ENCODE data around the gene BNIP5.

BNIP5 gene

GRCh38 chr6:36312854-36313648 is 23.6 kb downstream of the BNIP5 start:
- Histone ChIP-seq H3K4me2 (ENCODE audit: low read length) (no peak overlapping the region), H3K4me1 (no peaks in the 10 kb centered on the region), H3K9me3 (ENCODE audit: control insufficient read depth, low read length) (no peaks in the 10 kb centered on the region), H3K27me3 (ENCODE audit: control insufficient read depth, insufficient read depth, low read length) (no peaks in the 10 kb centered on the region), H2AFZ (no peak overlapping the region), H3K36me3 (ENCODE audit: control insufficient read depth, insufficient read depth, low read length) (no peaks in the 10 kb centered on the region), H3K4me3 (ENCODE audit: low read depth, low read length) (no peak overlapping the region), H3K27ac (no peak overlapping the region), H3K79me2 (no peaks in the 10 kb centered on the region), H3K9ac (no peak overlapping the region)
- TF ChIP-seq, protein P1, sequence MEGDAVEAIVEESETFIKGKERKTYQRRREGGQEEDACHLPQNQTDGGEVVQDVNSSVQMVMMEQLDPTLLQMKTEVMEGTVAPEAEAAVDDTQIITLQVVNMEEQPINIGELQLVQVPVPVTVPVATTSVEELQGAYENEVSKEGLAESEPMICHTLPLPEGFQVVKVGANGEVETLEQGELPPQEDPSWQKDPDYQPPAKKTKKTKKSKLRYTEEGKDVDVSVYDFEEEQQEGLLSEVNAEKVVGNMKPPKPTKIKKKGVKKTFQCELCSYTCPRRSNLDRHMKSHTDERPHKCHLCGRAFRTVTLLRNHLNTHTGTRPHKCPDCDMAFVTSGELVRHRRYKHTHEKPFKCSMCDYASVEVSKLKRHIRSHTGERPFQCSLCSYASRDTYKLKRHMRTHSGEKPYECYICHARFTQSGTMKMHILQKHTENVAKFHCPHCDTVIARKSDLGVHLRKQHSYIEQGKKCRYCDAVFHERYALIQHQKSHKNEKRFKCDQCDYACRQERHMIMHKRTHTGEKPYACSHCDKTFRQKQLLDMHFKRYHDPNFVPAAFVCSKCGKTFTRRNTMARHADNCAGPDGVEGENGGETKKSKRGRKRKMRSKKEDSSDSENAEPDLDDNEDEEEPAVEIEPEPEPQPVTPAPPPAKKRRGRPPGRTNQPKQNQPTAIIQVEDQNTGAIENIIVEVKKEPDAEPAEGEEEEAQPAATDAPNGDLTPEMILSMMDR (IDR thresholded peaks at IDR 0.05): no peak

- Histone ChIP-seq H3K36me3 (ENCODE audit: control insufficient read depth, insufficient read depth, low read length) (no peaks in the 10 kb centered on the region), H3K9ac (no peak overlapping the region), H3K27me3 (ENCODE audit: control insufficient read depth, insufficient read depth, low read length) (no peaks in the 10 kb centered on the region), H3K79me2 (no peaks in the 10 kb centered on the region), H3K4me3 (ENCODE audit: low read depth, low read length) (no peak overlapping the region), H3K4me2 (ENCODE audit: low read length) (no peak overlapping the region), H2AFZ (no peak overlapping the region), H3K27ac (no peak overlapping the region), H3K4me1 (no peaks in the 10 kb centered on the region), H3K9me3 (ENCODE audit: control insufficient read depth, low read length) (no peaks in the 10 kb centered on the region)
- TF ChIP-seq, protein P1 (IDR thresholded peaks at IDR 0.05): no peak
Observed at GRCh38 chr6:36309900-36310299, 26.8 kb downstream of the BNIP5 start.

GRCh38 chr6:36309203-36309602 is 27.5 kb downstream of the BNIP5 start:
- Histone ChIP-seq H3K9me3 (ENCODE audit: control insufficient read depth, low read length) (no peaks in the 10 kb centered on the region), H3K4me1 (no peaks in the 10 kb centered on the region), H3K4me2 (ENCODE audit: low read length) (no peak overlapping the region), H3K27ac (no peak overlapping the region), H3K36me3 (ENCODE audit: control insufficient read depth, insufficient read depth, low read length) (no peaks in the 10 kb centered on the region), H3K4me3 (ENCODE audit: low read depth, low read length) (no peak overlapping the region), H2AFZ (no peak overlapping the region), H3K9ac (no peak overlapping the region), H3K27me3 (ENCODE audit: control insufficient read depth, insufficient read depth, low read length) (no peaks in the 10 kb centered on the region), H3K79me2 (no peaks in the 10 kb centered on the region)
- TF ChIP-seq, protein P1 (IDR thresholded peaks at IDR 0.05): no peak

GRCh38 chr6:36308514-36308913 is 28.2 kb downstream of the BNIP5 start:
- H3K27ac ChIP-seq: no peak overlapping the region
- H3K36me3 ChIP-seq (ENCODE audit: control insufficient read depth, insufficient read depth, low read length): no peaks in the 10 kb centered on the region
- no peaks in the 10 kb centered on the region for H3K79me2 ChIP-seq
- no peak overlapping the region for H3K4me3 ChIP-seq (ENCODE audit: low read depth, low read length)
- no peaks in the 10 kb centered on the region for H3K27me3 ChIP-seq (ENCODE audit: control insufficient read depth, insufficient read depth, low read length)
- no peak overlapping the region for H3K9ac ChIP-seq
- no peaks in the 10 kb centered on the region for H3K4me1 ChIP-seq
- TF ChIP-seq, protein P1 (IDR thresholded peaks at IDR 0.05): no peak
- no peak overlapping the region for H2AFZ ChIP-seq
- H3K4me2 ChIP-seq (ENCODE audit: low read length): no peak overlapping the region
- no peaks in the 10 kb centered on the region for H3K9me3 ChIP-seq (ENCODE audit: control insufficient read depth, low read length)

DNA sequence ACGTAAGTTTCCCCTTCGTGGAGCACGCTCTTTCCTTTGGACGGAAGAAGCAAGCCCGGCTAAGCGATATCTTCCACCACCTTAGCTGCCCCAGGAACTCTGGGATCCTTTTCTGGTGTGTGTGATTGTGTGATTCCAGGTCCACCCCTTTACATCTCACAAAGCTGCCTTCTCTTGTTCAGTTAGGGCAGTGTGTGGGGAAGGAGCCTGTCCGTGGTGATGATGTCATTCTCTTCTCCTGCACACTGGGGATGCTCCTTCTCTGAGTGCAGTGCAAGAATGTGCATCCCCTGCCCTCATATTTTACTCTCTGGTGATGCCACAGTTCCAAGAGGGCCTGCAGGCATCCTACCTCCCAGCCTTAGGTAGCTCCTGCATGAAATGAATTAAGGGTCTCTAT is 30.3 kb downstream of the BNIP5 start:
- Histone ChIP-seq H3K27ac (no peak overlapping the region), H3K4me1 (no peaks in the 10 kb centered on the region), H3K27me3 (ENCODE audit: control insufficient read depth, insufficient read depth, low read length) (no peaks in the 10 kb centered on the region), H3K9me3 (ENCODE audit: control insufficient read depth, low read length) (no peaks in the 10 kb centered on the region), H3K4me2 (ENCODE audit: low read length) (no peak overlapping the region), H3K4me3 (ENCODE audit: low read depth, low read length) (no peak overlapping the region), H3K79me2 (no peaks in the 10 kb centered on the region), H2AFZ (no peak overlapping the region), H3K9ac (no peak overlapping the region), H3K36me3 (ENCODE audit: control insufficient read depth, insufficient read depth, low read length) (no peaks in the 10 kb centered on the region)
- TF ChIP-seq, protein P1 (IDR thresholded peaks at IDR 0.05): no peak

Measured in parathyroid adenoma (tissue), 2 donors.